GM18519 (cell line): Measurements from ENCODE around the gene TFDP2.
"Not testable (repeated sequence)": the region's sequence is repeated elsewhere in the genome, so short reads cannot be mapped to it uniquely, and the experiment has no call there.

Source experiments
- ATAC-seq: cut with Tn5 transposase; IDR thresholded peaks from one replicate; pipeline ENCODE4 v1.9.1; 2021; ENCODE audit warnings: mild to moderate bottlenecking, moderate library complexity; ENCODE audit not compliant: unreplicated experiment, low FRiP score

The TFDP2 gene

GRCh38 chr3:141979050-141979671, 170.2 kb downstream of the TFDP2 start:
- no peak for ATAC-seq

DNA sequence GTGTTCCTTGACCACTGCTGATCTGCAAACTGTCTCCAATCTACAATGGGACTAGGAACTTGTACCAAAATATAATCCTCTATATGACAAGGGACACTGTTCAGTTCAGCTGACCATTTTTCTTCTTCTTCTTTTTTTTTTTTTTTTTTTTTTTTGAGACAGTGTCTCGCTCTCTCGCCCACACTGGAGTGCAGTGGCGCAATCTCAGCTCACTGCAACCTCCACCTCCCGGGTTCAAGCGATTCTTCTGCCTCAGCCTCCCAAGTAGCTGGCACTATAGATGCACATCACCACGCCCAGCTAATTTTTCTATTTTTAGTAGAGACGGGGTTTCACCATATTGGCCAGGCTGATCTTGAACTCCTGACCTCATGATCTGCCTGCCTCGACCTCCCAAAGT, 174.6 kb downstream of the TFDP2 start:
- ATAC-seq: not testable (repeated sequence)

DNA sequence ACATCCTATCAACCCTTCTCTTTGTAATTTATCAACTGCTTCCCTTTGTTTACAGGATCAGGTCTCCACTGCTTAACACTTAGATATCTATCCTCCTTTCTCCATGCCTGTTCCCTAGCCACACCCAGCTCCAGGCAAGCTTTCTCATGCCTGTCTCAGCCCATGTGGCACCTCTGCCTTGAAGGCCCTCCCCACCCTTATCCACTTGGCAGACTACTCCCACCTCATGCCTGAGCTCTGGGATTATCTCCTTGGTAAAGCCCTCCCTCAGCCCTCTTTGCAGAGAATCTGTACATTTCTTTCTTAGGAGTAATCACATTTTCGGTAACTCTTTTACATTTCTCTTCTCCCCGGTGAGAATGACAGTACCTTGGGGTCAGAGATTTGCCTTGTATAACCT, 176.9 kb downstream of the TFDP2 start:
- no peak for ATAC-seq

GRCh38 chr3:141971571-141971970, 177.8 kb downstream of the TFDP2 start:
- ATAC-seq: no peak

DNA sequence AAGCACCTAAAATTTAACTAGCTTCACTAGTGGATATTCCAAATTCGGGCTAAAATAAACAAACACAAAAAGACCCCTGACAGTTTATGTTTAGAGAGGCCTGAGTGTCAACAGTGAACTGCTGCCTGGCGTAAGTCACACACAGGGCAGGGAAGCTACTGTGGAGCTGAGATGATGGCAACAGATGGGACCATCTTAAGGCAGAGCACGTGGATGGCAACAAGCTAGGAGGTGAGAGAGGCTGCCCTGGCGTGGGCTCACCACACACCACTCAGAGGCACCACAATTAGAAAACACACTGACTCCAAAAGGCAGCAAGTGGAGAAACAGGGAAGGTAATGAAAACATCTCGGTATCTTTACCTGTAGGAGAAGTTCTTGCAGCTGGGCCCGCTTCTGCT, 179.6 kb downstream of the TFDP2 start:
- ATAC-seq: no peak

DNA sequence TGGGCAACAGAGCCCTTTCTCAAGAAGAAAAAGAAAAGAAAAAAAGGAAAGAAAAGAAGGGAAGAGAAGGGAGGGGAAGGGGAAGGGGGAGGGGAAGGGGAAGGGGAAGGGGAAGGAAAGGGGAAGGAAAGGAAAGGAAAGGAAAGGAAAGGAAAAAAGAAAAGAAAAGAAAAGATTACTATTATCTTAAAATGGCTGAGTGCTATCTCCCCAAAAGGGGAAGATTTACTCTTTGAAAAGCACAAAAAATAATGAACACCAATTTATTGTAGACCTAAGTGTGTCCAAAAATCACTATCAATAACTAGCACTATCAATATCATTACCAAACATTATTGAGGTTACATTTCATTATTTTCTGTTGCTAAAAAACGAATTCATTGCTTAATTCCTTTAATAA, 183.9 kb downstream of the TFDP2 start:
- no peak for ATAC-seq

GRCh38 chr3:141963301-141963700, 186.0 kb downstream of the TFDP2 start:
- no peak for ATAC-seq

GRCh38 chr3:141960731-141961130, 188.6 kb downstream of the TFDP2 start:
- no peak for ATAC-seq

- no peak for ATAC-seq
Observed at GRCh38 chr3:141959589-141960554, 189.5 kb downstream of the TFDP2 start.

GRCh38 chr3:141955175-141955574, 194.2 kb downstream of the TFDP2 start:
- ATAC-seq: no peak

- no peak for ATAC-seq
Observed at GRCh38 chr3:141952611-141953010, 196.7 kb downstream of the TFDP2 start.

DNA sequence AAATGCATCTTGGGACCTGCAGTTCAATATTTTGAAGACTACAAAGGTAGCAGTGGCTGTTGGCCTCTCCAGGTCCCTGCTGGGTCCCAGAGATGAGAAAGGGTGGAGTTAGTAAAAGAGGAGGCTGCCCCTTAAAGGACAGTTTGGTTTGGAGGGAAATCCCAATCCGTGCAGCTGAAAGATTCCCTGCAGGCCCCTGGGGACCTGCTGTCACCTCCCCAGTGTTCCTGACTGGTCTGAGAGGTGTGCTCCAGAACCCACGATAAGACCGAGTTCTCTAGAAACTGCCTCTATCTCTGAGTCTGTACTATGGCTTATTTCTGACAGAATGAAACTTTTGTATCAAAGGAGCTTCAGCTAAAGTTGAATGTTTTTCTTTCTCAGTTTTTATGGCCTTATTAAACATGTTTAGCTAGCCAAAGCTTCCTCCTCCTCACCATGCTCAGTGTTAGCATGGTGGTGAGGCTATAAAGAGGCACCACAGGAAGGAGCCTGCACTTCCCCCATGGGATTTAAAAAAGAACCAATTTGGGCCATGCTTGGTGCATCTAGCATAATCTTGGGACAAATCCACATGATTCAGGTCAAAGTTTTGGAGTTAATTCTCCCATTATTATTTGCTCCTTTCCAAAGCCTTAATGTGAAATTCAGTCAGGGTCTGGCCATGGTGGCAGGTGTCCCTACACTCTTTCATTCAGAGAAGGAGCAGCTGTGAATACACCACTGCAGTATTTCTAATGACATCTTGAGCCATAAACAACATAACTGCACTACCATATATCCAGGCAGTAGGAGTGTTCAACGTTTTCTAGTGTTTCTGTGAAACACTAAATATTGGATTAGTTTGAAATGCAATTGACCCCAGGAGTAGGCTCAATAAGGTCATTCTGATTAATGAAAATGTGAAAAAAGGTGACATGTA, 198.5 kb downstream of the TFDP2 start:
- ATAC-seq: no peak

DNA sequence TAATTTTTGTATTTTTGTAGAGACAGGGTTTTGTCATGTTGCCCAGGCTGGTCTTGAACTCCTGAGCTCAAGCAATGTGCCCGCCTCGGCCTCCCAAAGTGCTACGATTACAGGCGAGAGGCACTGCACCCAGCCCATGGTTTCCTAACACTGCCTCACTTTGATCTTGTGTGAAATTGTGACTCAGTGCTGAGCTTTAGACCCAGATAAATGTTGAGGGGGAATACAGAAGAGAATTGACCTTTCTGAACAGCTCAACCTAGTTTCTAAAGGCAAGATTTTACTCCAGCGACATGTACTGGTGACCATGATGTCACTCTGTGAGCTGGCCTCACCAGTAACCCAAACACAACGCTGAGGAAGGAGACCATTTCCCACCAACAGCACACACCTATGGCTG, 199.4 kb downstream of the TFDP2 start:
- ATAC-seq: no peak

DNA sequence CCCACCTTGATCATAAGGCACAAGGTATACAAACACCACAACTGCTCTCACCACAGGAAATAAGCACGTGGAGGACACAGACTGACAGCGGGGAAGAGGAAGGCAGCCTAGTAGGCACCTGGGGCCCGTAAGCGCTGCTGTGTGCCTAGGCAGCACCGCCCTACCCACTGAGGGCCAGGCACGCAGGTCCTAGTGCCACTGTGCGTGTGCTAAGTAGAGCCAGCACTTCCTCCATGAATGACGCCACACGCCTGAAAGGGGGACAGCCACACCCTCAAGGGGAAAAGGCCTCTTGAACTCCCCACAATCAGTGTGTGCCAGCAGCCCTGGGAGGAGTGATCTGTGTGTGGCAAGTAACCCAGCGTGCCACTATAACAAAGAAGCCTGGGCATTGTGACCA, 199.9 kb downstream of the TFDP2 start:
- ATAC-seq: no peak

- no peak for ATAC-seq
Observed at GRCh38 chr3:141945726-141946485, 203.4 kb downstream of the TFDP2 start.

DNA sequence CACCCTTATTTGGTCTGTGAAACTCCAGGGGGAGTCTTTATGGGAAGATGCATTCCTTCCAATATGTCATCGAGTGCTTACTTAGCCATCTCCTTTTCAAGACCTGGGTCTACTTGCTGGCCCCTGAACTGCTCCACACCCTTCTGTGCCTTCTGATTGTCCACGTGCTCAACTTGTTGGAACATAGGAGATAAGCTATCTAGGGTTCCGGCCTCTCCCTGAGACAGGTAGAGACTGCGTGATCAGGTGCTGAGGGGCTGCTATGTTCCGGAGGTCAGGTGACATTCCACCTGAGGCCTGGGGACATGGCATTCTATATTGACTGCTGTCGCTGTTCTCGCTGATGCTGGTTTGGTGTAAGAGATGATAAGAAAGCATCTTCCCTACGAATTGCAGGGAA, 207.3 kb downstream of the TFDP2 start:
- no peak for ATAC-seq

DNA sequence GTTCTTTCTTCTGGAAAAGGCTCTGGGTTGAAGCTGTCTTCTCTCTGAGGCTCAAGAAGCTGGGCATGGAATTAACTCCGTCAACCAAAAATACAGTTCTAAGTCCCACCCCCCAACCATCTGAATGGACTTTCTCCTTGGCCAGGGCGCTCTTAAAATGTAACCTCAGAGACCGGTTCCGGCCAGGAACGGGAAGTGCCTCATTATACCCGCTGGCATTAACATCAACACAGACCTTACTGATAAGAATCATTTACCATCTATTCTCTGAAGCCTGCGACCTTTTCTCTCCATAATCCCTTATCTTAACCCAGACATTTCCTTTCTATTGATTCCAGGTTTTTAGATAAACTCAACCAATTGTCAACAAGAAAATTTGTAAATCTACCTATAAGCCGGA, 208.3 kb downstream of the TFDP2 start:
- no peak for ATAC-seq

DNA sequence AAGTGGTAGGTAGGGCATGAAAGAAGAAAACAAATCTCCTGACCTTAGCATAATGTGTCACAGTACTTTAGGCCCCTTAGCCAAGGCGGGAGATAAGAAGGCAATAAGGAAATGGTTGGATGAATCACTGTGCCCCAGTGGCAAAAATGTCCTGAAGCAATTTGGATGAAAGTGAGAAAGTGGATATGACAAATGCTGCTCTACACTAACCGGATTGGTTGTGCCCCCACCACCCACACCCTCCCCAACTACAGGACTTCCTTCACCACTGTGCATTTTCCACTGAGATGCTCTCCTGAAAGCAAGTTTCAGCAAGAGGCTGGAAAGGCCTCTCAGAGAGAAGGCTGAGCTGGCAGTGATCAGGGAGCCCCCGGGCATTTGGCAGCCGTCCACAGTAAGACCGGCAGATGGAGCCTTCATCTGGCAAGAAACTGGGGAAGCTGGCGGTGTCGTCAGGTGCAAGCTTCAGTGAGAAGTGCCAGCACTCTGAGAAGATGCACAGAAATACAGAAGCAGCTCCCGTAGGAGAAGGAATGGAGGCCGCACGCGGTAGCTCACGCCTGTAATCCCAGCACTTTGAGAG, 209.1 kb downstream of the TFDP2 start:
- no peak for ATAC-seq

DNA sequence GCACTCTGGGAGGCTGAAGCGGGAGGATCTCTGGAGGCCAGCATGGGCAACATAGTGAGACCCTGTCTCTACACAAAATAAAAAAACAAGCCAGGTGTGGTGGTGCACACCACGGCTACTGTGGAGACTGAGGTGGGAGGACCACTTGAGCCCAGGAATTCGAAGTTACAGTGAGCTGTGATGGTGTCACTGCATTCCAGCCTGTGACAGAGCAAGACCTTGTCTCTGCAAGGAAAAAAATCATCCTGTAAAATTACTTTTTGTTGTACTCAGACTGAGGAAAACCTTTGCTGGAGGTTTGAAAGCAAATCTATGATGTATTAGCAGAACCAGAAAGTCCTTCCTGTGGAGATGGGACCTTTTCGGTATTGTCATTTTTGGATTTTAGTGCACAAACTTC, 209.6 kb downstream of the TFDP2 start:
- ATAC-seq: no peak

DNA sequence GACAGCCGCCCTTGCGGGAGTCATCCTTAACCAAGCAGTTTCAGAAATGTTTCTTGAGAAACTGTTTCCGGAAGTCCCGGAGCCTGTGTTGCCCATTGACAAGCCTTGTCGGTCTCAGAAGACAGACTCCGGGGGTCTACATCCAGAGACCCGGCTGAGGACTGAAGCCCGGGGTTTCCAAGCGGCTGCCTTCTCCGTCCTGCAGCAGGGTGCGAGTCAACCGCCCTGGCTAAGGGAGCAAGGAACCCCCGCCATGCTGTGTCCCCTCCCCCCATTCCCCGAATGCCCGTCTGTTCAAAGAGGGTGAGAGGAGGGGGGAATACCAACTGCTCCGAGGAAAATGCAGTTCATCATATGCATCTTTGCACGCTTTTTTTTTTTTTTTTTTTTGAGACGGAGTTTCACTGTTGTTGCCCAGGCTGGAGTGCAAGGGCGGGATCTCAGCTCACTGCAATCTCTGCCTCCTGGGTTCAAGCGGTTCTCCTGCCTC, 211.3 kb downstream of the TFDP2 start:
- ATAC-seq: no peak
